ENCODE data around the gene PDZD8.

GRCh38 chr10:117284716-117285494, 90.3 kb downstream of the PDZD8 start:
- TF ChIP-seq CTCF (IDR thresholded peaks at IDR 0.05; ENCODE audit: low read depth, low read length, poor library complexity, severe bottlenecking) (no peak), EZH2phosphoT487 (IDR thresholded peaks at IDR 0.05; ENCODE audit: borderline replicate concordance, low read length) (no peak)

Data from DOHH2 (cell line).